AG09309 (cell line): ENCODE results near the gene GABBR2.

Experiments used
- DNase-seq: peaks from one replicate; pipeline ENCODE4 v3.0.0-alpha.2; 2010; ENCODE audit warnings: low read depth
- H3K4me3 ChIP-seq: 2 replicates; pipeline ENCODE4 v1.5.1; 2011; ENCODE audit warnings: mild to moderate bottlenecking, low read depth, low read length, moderate library complexity; ENCODE audit not compliant: control insufficient read depth
- CTCF ChIP-seq: IDR thresholded peaks from 2 replicates; pipeline ENCODE4 v1.5.1; 2011; ENCODE audit warnings: mild to moderate bottlenecking, low read depth, low read length, inconsistent platforms; ENCODE audit not compliant: insufficient read depth, control insufficient read depth; ENCODE audit errors: missing control alignments

The GABBR2 gene

DNA sequence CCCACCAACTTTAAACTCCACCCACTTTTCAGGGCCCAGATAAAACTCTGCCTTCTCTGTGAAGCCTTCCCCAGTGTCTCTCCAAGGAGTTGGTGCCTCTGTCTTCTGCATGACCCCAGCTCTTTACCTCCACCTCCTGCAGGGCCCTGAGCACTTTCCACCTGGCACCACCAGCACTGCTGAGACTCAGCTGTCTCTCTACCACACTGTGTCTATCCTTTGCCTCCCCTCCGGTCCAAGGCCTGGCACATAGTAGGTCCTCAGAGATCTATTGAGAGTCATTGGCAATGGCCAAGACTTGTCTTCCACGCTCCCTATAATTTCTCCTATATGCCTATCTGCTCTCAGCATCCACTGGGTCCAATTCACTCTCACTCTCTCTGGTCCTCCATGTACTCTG, 12.9 kb upstream of the GABBR2 start:
- DNase-seq = no peak
- TF ChIP-seq CTCF = no peak
- H3K4me3 ChIP-seq = no peak overlapping the region

GRCh38 chr9:98720402-98720801, 11.7 kb upstream of the GABBR2 start:
- H3K4me3 ChIP-seq = no peak overlapping the region
- no peak for TF ChIP-seq CTCF
- no peak for DNase-seq

- no peak for TF ChIP-seq CTCF
- DNase-seq = no peak
- H3K4me3 ChIP-seq = no peak overlapping the region
Measured at GRCh38 chr9:98719055-98719454, 10.3 kb upstream of the GABBR2 start.

GRCh38 chr9:98714833-98715232, 6.1 kb upstream of the GABBR2 start:
- no peak for TF ChIP-seq CTCF
- DNase-seq = no peak
- H3K4me3 ChIP-seq = no peak overlapping the region

- TF ChIP-seq CTCF = no peak
- no peak overlapping the region for H3K4me3 ChIP-seq
- no peak for DNase-seq
Measured at GRCh38 chr9:98712987-98713386, 4.3 kb upstream of the GABBR2 start.

DNA sequence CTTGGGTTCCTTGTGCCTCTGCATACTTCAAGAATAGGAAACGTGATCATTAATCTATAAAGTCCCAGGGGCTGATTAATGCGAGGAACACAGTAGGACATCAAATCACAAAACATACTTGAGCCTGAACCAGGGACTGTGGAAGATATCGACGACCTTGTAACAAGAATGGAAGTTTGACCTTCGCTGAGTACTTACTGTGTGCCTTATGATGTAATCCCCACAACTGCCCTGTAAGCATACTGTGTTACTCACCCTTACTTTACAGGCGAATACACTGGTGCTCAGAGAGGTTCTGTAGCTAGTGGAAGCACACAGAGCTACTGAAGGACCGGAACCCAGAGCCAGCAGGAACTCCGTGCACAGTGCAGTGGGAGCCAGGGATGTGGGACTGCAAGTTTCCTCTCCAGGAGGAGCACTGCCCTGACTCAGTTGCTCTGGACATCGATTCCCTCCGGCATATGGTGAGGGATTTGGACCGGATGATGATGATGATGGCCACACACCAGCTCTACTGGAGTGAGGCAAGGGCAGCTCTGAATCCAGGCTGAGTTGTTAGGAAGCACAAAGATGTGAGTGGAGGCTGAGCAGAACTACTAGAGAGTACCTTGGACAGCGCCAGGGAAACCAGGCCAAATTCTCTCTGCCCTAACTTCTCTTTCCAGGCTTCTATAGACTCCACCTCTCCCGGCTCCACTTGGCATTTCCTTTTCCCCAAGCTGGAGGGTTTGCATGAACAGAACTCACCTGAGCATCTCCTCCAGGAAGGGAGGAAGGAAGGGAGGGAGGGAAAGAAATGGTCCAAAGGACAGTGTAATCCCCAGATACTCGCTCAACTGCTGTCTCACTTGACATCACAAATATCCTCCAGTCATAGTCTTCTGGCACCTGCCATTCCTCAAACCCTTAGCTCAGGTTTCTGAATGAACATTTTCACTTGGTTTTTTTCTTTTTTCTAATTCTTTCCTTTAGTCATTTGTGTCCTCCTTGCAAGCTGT, 1.5 kb upstream of the GABBR2 start:
- DNase-seq = peak; percentile 10
- H3K4me3 ChIP-seq = no peak overlapping the region
- no peak for TF ChIP-seq CTCF
